ENCODE results near the gene TM9SF2.

Gene TM9SF2

DNA sequence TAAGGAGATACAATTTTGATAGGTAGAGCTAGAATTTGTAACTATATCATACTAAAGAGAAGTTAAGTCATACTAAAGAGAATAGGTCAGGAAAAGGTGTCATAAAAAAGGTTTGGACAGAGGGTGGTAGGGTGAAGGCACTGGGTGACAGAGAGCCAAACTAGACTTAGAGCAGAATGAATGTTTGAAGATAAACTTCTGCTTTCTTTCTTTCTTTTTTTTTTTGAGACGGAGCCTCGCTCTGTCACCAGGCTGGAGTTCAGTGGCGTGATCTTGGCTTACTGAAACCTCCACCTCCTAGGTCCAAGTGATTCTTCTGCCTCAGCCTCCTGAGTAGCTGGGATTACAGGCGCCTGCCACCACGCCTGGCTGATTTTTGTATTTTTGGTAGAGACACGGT lies 44.1 kb downstream of the TM9SF2 start:
- Histone ChIP-seq H3K27ac (ENCODE audit: low read depth, low read length, poor library complexity, severe bottlenecking) (no peak overlapping the region), H4K20me1 (ENCODE audit: insufficient read depth, low read length) (no peaks in the 10 kb centered on the region), H3K9me3 (ENCODE audit: low read length) (no peaks in the 10 kb centered on the region), H3K4me3 (ENCODE audit: low read depth, low read length, poor library complexity, severe bottlenecking) (no peak overlapping the region), H3K36me3 (ENCODE audit: insufficient read depth, low read length) (peaks cover 92% of the 10 kb centered on the region), H3K27me3 (ENCODE audit: insufficient read depth, low read length) (no peaks in the 10 kb centered on the region), H3K9me2 (ENCODE audit: low read depth, low read length) (no peaks in the 10 kb centered on the region), H3K79me2 (ENCODE audit: insufficient read depth, low read length) (no peaks in the 10 kb centered on the region), H2AFZ (ENCODE audit: low read length) (no peak overlapping the region), H3K9ac (ENCODE audit: low read length) (no peak overlapping the region), H3K4me1 (ENCODE audit: insufficient read depth, low read length, severe bottlenecking) (peaks cover 15% of the 10 kb centered on the region), H3K4me2 (ENCODE audit: low read length) (no peak overlapping the region), H3F3A (ENCODE audit: insufficient read depth, low read length) (no peaks in the 10 kb centered on the region)
- no peak for TF ChIP-seq EZH2 (IDR thresholded peaks at IDR 0.05; ENCODE audit: borderline replicate concordance, low read length)
- TF ChIP-seq, protein P1, sequence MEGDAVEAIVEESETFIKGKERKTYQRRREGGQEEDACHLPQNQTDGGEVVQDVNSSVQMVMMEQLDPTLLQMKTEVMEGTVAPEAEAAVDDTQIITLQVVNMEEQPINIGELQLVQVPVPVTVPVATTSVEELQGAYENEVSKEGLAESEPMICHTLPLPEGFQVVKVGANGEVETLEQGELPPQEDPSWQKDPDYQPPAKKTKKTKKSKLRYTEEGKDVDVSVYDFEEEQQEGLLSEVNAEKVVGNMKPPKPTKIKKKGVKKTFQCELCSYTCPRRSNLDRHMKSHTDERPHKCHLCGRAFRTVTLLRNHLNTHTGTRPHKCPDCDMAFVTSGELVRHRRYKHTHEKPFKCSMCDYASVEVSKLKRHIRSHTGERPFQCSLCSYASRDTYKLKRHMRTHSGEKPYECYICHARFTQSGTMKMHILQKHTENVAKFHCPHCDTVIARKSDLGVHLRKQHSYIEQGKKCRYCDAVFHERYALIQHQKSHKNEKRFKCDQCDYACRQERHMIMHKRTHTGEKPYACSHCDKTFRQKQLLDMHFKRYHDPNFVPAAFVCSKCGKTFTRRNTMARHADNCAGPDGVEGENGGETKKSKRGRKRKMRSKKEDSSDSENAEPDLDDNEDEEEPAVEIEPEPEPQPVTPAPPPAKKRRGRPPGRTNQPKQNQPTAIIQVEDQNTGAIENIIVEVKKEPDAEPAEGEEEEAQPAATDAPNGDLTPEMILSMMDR (IDR thresholded peaks at IDR 0.05; ENCODE audit: low read length) = no peak

DNA sequence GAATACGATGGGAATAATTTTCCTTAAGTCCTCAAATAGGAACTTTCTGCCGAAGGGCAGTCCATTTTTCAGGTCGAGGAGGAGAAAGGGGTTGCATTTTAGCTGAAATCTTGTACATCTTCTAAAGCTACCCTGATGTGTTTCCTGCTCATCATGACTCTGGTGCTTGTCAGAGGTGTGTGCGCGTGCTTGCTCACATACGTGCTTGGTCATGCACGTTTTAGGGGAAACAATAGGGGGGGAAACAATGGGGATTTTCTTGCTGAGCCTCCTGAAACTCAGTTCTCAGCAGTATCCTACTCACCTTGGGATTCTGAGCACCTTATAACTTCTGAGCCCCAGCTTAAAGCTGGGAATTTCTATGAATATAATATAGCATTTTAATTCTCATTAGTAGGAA lies 44.7 kb downstream of the TM9SF2 start:
- no peaks in the 10 kb centered on the region for H3K27me3 ChIP-seq (ENCODE audit: insufficient read depth, low read length)
- H3K27ac ChIP-seq (ENCODE audit: low read depth, low read length, poor library complexity, severe bottlenecking) = no peak overlapping the region
- H2AFZ ChIP-seq (ENCODE audit: low read length) = no peak overlapping the region
- no peak overlapping the region for H3K4me3 ChIP-seq (ENCODE audit: low read depth, low read length, poor library complexity, severe bottlenecking)
- peaks cover 15% of the 10 kb centered on the region for H3K4me1 ChIP-seq (ENCODE audit: insufficient read depth, low read length, severe bottlenecking)
- H3K9ac ChIP-seq (ENCODE audit: low read length) = no peak overlapping the region
- no peaks in the 10 kb centered on the region for H3F3A ChIP-seq (ENCODE audit: insufficient read depth, low read length)
- H3K9me2 ChIP-seq (ENCODE audit: low read depth, low read length) = no peaks in the 10 kb centered on the region
- TF ChIP-seq, protein P1 (IDR thresholded peaks at IDR 0.05; ENCODE audit: low read length) = no peak
- no peak for TF ChIP-seq EZH2 (IDR thresholded peaks at IDR 0.05; ENCODE audit: borderline replicate concordance, low read length)
- peaks cover 92% of the 10 kb centered on the region for H3K36me3 ChIP-seq (ENCODE audit: insufficient read depth, low read length)
- no peaks in the 10 kb centered on the region for H3K9me3 ChIP-seq (ENCODE audit: low read length)
- H3K4me2 ChIP-seq (ENCODE audit: low read length) = no peak overlapping the region
- no peaks in the 10 kb centered on the region for H3K79me2 ChIP-seq (ENCODE audit: insufficient read depth, low read length)
- no peaks in the 10 kb centered on the region for H4K20me1 ChIP-seq (ENCODE audit: insufficient read depth, low read length)

DNA sequence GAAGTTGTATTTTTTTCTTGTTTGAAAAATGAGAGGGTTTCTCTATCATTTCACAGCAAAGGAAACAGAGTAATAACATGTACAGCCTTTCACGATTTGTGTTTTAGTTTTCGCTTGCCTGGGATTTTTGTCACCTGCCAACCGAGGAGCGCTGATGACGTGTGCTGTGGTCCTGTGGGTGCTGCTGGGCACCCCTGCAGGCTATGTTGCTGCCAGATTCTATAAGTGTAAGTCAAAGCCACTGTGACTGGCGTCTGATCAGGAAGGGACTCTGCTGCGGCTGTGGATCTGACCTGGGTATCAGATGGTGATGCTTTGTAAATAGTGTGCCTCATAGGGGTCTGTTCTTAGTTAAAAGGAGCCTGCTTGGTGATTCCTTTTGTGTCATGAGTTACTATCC lies 45.6 kb downstream of the TM9SF2 start:
- Histone ChIP-seq H3F3A (ENCODE audit: insufficient read depth, low read length) (no peaks in the 10 kb centered on the region), H3K4me3 (ENCODE audit: low read depth, low read length, poor library complexity, severe bottlenecking) (no peak overlapping the region), H4K20me1 (ENCODE audit: insufficient read depth, low read length) (no peaks in the 10 kb centered on the region), H2AFZ (ENCODE audit: low read length) (no peak overlapping the region), H3K79me2 (ENCODE audit: insufficient read depth, low read length) (no peaks in the 10 kb centered on the region), H3K27me3 (ENCODE audit: insufficient read depth, low read length) (no peaks in the 10 kb centered on the region), H3K27ac (ENCODE audit: low read depth, low read length, poor library complexity, severe bottlenecking) (no peak overlapping the region), H3K9me2 (ENCODE audit: low read depth, low read length) (no peaks in the 10 kb centered on the region), H3K9ac (ENCODE audit: low read length) (no peak overlapping the region), H3K4me1 (ENCODE audit: insufficient read depth, low read length, severe bottlenecking) (peaks cover 13% of the 10 kb centered on the region), H3K36me3 (ENCODE audit: insufficient read depth, low read length) (peaks cover 92% of the 10 kb centered on the region), H3K4me2 (ENCODE audit: low read length) (no peak overlapping the region), H3K9me3 (ENCODE audit: low read length) (no peaks in the 10 kb centered on the region)
- TF ChIP-seq, protein P1 (IDR thresholded peaks at IDR 0.05; ENCODE audit: low read length) = no peak
- TF ChIP-seq EZH2 (IDR thresholded peaks at IDR 0.05; ENCODE audit: borderline replicate concordance, low read length) = no peak

Data from OCI-LY1 (cell line).